ENCODE data around the gene MNDA. TPM values are rescaled to one million over a fixed set of nuclear protein-coding genes. Genes with fewer than 3 reads are reported as not detected.

MNDA gene
- total and polyA plus RNA-seq, 2 donors (not counting 1 experiment from before 2014, with no cell fraction given), result 7.1 to 10.1 TPM

- WGBS (ENCODE audit: insufficient coverage), result 100% methylated on average over 2 of the region's 3 CpGs
- H3K4me1 Mint-ChIP-seq, result peaks cover 29% of the 10 kb centered on the region
- Histone ChIP-seq H3K4me3 (ENCODE audit: control extremely low read depth in 1 of 5, extremely low read depth in 1 of 5, insufficient read depth in 1 of 5, low read depth in 2 of 5, low read length in 4 of 5) (peak overlapping the region in 3 of 5 experiments; percentile 15 to 86 (median 59)), H3K27me3 (replicated peaks in 1 of 4; ENCODE audit: control extremely low read depth in 1 of 4, control insufficient read depth in 3 of 4, insufficient read depth in 4 of 4, low read length in 3 of 4) (no peaks in the 10 kb centered on the region), H3K4me2 (replicated peaks; ENCODE audit: low read depth, low read length, poor library complexity, severe bottlenecking) (peak overlapping the region; percentile 44), H3K9ac (ENCODE audit: low read length) (peak overlapping the region; percentile 12), H3K9me3 (ENCODE audit: control extremely low read depth in 1 of 3, control insufficient read depth in 2 of 3, insufficient read depth in 1 of 3, low read length in 2 of 3) (peaks cover 4 to 9% (median 8%) of the 10 kb centered on the region in 3 donors), H3K79me2 (ENCODE audit: control insufficient read depth, insufficient read depth, low read length) (no peaks in the 10 kb centered on the region), H4K20me1 (ENCODE audit: control insufficient read depth, insufficient read depth, low read length, poor library complexity, severe bottlenecking) (no peaks in the 10 kb centered on the region), H3K36me3 (replicated peaks in 1 of 2; ENCODE audit: control extremely low read depth in 1 of 2, control insufficient read depth in 1 of 2, extremely low read depth in 1 of 2, insufficient read depth in 2 of 2, low read length in 1 of 2) (no peaks in the 10 kb centered on the region), H3K4me1 (ENCODE audit: control insufficient read depth in 2 of 2, insufficient read depth in 2 of 2, low read length in 2 of 2) (peaks cover 11 to 14% of the 10 kb centered on the region in 2 donors), H3K27ac (ENCODE audit: low read length in 2 of 2) (no peak overlapping the region), H2AFZ (ENCODE audit: insufficient read depth, low read depth, low read length, poor library complexity, severe bottlenecking) (no peak overlapping the region)
- peak overlapping the region; percentile 61 for H3K4me3 Mint-ChIP-seq
- DNase-seq, result no peak
- ATAC-seq (ENCODE audit: low read depth), result no peak
- peaks cover 4% of the 10 kb centered on the region for H3K9me3 Mint-ChIP-seq (ENCODE audit: insufficient read depth)
- H3K27ac Mint-ChIP-seq, result no peak overlapping the region
- POLR2A ChIA-PET, result no interaction called here
- no peak for TF ChIP-seq EZH2 (IDR thresholded peaks at IDR 0.05; ENCODE audit: borderline replicate concordance, insufficient read depth, low read depth, low read length, poor library complexity, severe bottlenecking)
- TF ChIP-seq CTCF (IDR thresholded peaks at IDR 0.05), result no peak
- H3K27me3 Mint-ChIP-seq, result no peaks in the 10 kb centered on the region
- CTCF ChIA-PET, result interaction anchor here (1.3 kb wide), 1 partner anchor 165 kb away, joined by 3 read pairs; no protein-coding TSS in a partner anchor
- intact Hi-C loops (cut with micrococcal nuclease), result loop anchor here (5.0 kb wide), 2 partner anchors 184 to 239 kb away; no protein-coding TSS in a partner anchor
These were observed 2.1 kb downstream of the MNDA start for GRCh38 chr1:158833264-158833663.

DNA sequence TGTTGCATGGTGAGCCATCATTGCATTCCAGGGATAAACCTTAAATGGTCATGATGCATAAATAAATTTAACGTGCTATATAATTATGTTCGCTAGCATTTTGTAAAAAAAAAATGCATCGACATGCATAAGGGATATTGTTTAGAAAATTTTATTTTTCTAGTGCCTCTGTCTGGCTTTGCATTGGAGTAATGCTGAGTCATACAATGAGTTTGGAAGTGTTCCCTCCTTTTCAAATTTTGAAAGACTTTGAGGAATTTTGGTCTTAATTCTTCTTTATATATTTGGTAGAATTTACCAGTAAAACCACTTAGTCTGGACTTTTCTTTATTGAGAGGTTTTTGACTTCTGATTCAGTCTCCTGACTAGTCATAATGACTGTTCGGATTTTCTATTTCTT, 4.9 kb downstream of the MNDA start:
- H3K4me1 Mint-ChIP-seq, result peaks cover 14% of the 10 kb centered on the region
- no peak overlapping the region for H2AFZ ChIP-seq (ENCODE audit: insufficient read depth, low read depth, low read length, poor library complexity, severe bottlenecking)
- peaks cover 0 to 8% (median 0%) of the 10 kb centered on the region in 4 experiments for H3K27me3 ChIP-seq (replicated peaks in 1 of 4; ENCODE audit: control extremely low read depth in 1 of 4, control insufficient read depth in 3 of 4, insufficient read depth in 4 of 4, low read length in 3 of 4)
- ATAC-seq (ENCODE audit: low read depth), result no peak
- ChIA-PET CTCF (no interaction called here), POLR2A (no interaction called here)
- no peak overlapping the region for H3K27ac Mint-ChIP-seq
- H3K9me3 ChIP-seq (ENCODE audit: control extremely low read depth in 1 of 3, control insufficient read depth in 2 of 3, insufficient read depth in 1 of 3, low read length in 2 of 3), result peaks cover 0 to 5% (median 3%) of the 10 kb centered on the region in 3 donors
- H3K36me3 ChIP-seq (replicated peaks in 1 of 2; ENCODE audit: control extremely low read depth in 1 of 2, control insufficient read depth in 1 of 2, extremely low read depth in 1 of 2, insufficient read depth in 2 of 2, low read length in 1 of 2), result no peaks in the 10 kb centered on the region
- no peaks in the 10 kb centered on the region for H4K20me1 ChIP-seq (ENCODE audit: control insufficient read depth, insufficient read depth, low read length, poor library complexity, severe bottlenecking)
- no peak overlapping the region for H3K27ac ChIP-seq (ENCODE audit: low read length in 2 of 2)
- peaks cover 13% of the 10 kb centered on the region for H3K27me3 Mint-ChIP-seq
- H3K4me3 ChIP-seq (ENCODE audit: control extremely low read depth in 1 of 5, extremely low read depth in 1 of 5, insufficient read depth in 1 of 5, low read depth in 2 of 5, low read length in 4 of 5), result peak overlapping the region in 1 of 5 experiments; percentile 32
- no peak overlapping the region for H3K4me3 Mint-ChIP-seq
- H3K79me2 ChIP-seq (ENCODE audit: control insufficient read depth, insufficient read depth, low read length), result no peaks in the 10 kb centered on the region
- 97% methylated on average over 3 of the region's 4 CpGs for WGBS (ENCODE audit: insufficient coverage)
- H3K4me1 ChIP-seq (ENCODE audit: control insufficient read depth in 2 of 2, insufficient read depth in 2 of 2, low read length in 2 of 2), result peaks cover 0 to 3% of the 10 kb centered on the region in 2 donors
- H3K9me3 Mint-ChIP-seq (ENCODE audit: insufficient read depth), result peaks cover 8% of the 10 kb centered on the region
- no peak for TF ChIP-seq EZH2 (IDR thresholded peaks at IDR 0.05; ENCODE audit: borderline replicate concordance, insufficient read depth, low read depth, low read length, poor library complexity, severe bottlenecking)
- no peak for TF ChIP-seq CTCF (IDR thresholded peaks at IDR 0.05)
- no peak overlapping the region for H3K4me2 ChIP-seq (replicated peaks; ENCODE audit: low read depth, low read length, poor library complexity, severe bottlenecking)
- intact Hi-C loops (cut with micrococcal nuclease), result no loop called here
- no peak overlapping the region for H3K9ac ChIP-seq (ENCODE audit: low read length)
- no peak for DNase-seq

Measured in B cell (primary cell).